AG04449 (cell line): ENCODE measurements around the gene PPP2R2C.

ENCODE experiments used
- CTCF ChIA-PET: fragments of 350-600 bp; formaldehyde crosslinking; extraction: SDS; loops from one replicate; lab custom pipeline; 2021; ENCODE audit warnings: antibody characterized with exemption; lab: Yijun Ruan, JAX
- POLR2A ChIA-PET: fragments of 400-600, 350-600 bp; formaldehyde crosslinking; extraction: SDS; loops from one replicate; lab custom pipeline; 2020; ENCODE audit warnings: antibody characterized with exemption, inconsistent platforms; lab: Yijun Ruan, JAX
- DNase-seq: peaks from one replicate; pipeline ENCODE4 v3.0.0-alpha.2; 2010; ENCODE audit warnings: low read depth, low spot score
- H3K4me3 ChIP-seq: 2 replicates; pipeline ENCODE4 v1.5.1; 2011; ENCODE audit warnings: low read depth, mild to moderate bottlenecking, control low read depth, low read length
- CTCF ChIP-seq: IDR thresholded peaks from one replicate; pipeline ENCODE4 v1.5.1; 2011; ENCODE audit warnings: mild to moderate bottlenecking, moderate library complexity, low read length, control low read depth, inconsistent platforms; ENCODE audit not compliant: insufficient read depth; ENCODE audit errors: missing control alignments

The PPP2R2C gene

GRCh38 chr4:6497796-6498195, 25.4 kb upstream of the PPP2R2C start:
- H3K4me3 ChIP-seq: no peak overlapping the region
- DNase-seq: no peak
- CTCF ChIA-PET: no interaction called here
- POLR2A ChIA-PET: no interaction called here
- no peak for TF ChIP-seq CTCF

DNA sequence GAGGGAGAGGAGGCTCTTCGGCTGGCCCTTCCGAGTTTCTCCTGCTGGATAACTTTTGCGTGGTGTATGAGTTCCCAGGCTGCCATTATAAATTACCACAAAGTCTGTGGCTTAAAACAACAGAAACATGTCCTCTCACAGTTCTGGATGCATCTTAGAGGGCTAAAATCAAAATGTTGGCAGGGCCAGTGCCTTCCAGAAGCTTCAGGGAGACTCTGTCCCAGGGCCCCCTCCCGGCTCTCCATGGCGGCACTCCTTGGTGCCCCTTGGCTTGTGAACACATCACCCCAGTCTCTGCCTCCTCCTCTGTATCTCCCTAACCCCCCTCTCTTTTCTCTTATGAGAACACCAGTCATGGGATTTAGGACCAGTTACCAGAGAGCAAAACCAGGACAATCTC, 23.3 kb upstream of the PPP2R2C start:
- TF ChIP-seq CTCF: no peak
- no peak overlapping the region for H3K4me3 ChIP-seq
- ChIA-PET POLR2A (no interaction called here), CTCF (no interaction called here)
- no peak for DNase-seq

DNA sequence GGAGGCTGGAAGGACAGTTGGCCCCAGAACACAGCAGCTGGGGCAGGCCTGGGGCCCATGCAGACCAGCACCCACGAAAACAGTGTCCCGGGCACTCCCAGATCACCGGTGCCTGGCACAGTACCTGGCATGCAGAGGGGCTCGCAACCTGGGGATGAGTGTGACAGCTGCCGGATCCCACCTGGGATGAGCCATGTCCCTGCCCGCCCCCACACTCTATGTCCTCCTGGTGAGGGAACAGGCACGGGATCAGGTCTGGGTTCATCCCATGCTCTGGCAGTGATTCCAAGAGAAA, 22.8 kb upstream of the PPP2R2C start:
- no peak overlapping the region for H3K4me3 ChIP-seq
- POLR2A ChIA-PET: no interaction called here
- no peak for DNase-seq
- CTCF ChIA-PET: no interaction called here
- no peak for TF ChIP-seq CTCF

- no peak for DNase-seq
- POLR2A ChIA-PET: no interaction called here
- CTCF ChIA-PET: interaction anchor here (0.8 kb wide), 1 partner anchor 20 kb away, joined by 3 read pairs; no protein-coding TSS in a partner anchor
- no peak overlapping the region for H3K4me3 ChIP-seq
- no peak for TF ChIP-seq CTCF
These were observed 22.2 kb upstream of the PPP2R2C start for GRCh38 chr4:6494431-6495295.

GRCh38 chr4:6493658-6494304, 21.4 kb upstream of the PPP2R2C start:
- H3K4me3 ChIP-seq: no peak overlapping the region
- no peak for TF ChIP-seq CTCF
- POLR2A ChIA-PET: no interaction called here
- CTCF ChIA-PET: no interaction called here
- DNase-seq: no peak

DNA sequence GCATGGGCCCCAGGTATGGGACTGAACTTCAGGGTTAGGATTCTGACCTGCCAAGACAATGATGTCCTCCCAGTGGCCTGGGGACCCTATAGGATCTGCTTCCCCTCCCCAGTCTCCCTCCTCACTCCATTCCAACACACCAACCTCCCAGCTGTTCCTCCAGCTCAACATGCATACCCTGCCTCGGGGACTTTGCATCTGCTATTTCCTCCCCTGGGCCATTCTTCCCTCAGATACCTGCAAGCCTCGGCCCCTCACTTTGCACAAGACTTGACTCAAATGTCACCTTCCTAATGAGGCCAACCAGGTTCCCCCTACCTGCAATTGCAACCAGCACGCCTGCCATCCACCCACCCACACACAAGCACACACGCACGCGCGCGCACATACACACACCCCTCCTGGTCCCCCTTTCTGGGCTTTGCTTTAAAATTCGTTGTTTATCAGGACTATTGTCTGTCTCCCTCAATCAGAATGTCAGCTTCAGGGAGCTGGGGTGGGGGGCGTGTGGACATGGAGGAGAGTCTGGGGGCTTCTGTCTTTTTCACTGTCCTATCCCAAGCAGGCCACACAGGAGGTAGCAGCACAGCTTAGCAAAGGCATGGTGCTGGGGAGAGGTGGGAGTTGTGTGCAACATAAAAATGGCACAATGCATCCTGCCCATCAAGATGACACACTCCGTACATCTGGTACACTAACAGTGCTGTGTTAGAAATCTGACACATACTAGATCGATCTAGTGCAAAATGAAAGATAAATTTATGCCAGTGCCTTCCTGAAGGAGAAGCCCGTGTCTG, 20.6 kb upstream of the PPP2R2C start:
- H3K4me3 ChIP-seq: no peak overlapping the region
- no peak for TF ChIP-seq CTCF
- POLR2A ChIA-PET: no interaction called here
- DNase-seq: no peak
- CTCF ChIA-PET: no interaction called here
